Loucy (cell line): ENCODE data around the gene PICK1.

Source experiments
- H2AFZ ChIP-seq: fragments of 200-600 bp; sonication (generic); 2 replicates; pipeline ENCODE4 v1.6.0; 2016; ENCODE audit warnings: antibody characterized with exemption, mild to moderate bottlenecking, low read length, moderate library complexity
- H3F3A ChIP-seq: fragments of 200-600 bp; 2 replicates; pipeline ENCODE4 v1.6.0; 2016; ENCODE audit warnings: antibody characterized with exemption, low read depth, mild to moderate bottlenecking
- H3K27me3 ChIP-seq: fragments of 200-600 bp; sonication (generic); 2 replicates; pipeline ENCODE4 v1.6.1; 2014; ENCODE audit warnings: low read length, mild to moderate bottlenecking; ENCODE audit not compliant: insufficient read depth, poor library complexity, severe bottlenecking
- H3K36me3 ChIP-seq: fragments of 200-600 bp; sonication (generic); 2 replicates; pipeline ENCODE4 v1.6.1; 2016; ENCODE audit warnings: low read length; ENCODE audit not compliant: insufficient read depth
- H3K4me1 ChIP-seq: fragments of 200-600 bp; sonication (generic); 2 replicates; pipeline ENCODE4 v1.5.1; 2014; ENCODE audit warnings: low read length, mild to moderate bottlenecking; ENCODE audit not compliant: insufficient read depth, poor library complexity, severe bottlenecking
- H3K4me2 ChIP-seq: fragments of 200-600 bp; sonication (generic); 2 replicates; pipeline ENCODE4 v1.6.0; 2014; ENCODE audit warnings: antibody characterized with exemption, low read length, low read depth, mild to moderate bottlenecking; ENCODE audit not compliant: poor library complexity, severe bottlenecking
- H3K4me3 ChIP-seq: fragments of 200-600 bp; sonication (generic); 2 replicates; pipeline ENCODE4 v1.5.1; 2014; ENCODE audit warnings: low read length, mild to moderate bottlenecking, mixed read lengths; ENCODE audit not compliant: poor library complexity, severe bottlenecking
- H3K79me2 ChIP-seq: fragments of 200-600 bp; sonication (generic); 2 replicates; pipeline ENCODE4 v1.6.1; 2014; ENCODE audit warnings: low read length; ENCODE audit not compliant: insufficient read depth
- H3K9ac ChIP-seq: fragments of 200-600 bp; sonication (generic); 2 replicates; pipeline ENCODE4 v1.6.0; 2014; ENCODE audit warnings: mild to moderate bottlenecking, low read depth, low read length, moderate library complexity; ENCODE audit not compliant: poor library complexity, severe bottlenecking
- H3K9me2 ChIP-seq: fragments of 200-600 bp; sonication (generic); replicated peaks from 2 replicates; pipeline ENCODE4 v1.6.1; 2016; ENCODE audit warnings: low read depth, low read length, mixed read lengths
- H3K9me3 ChIP-seq: fragments of 200-600 bp; sonication (generic); 2 replicates; pipeline ENCODE4 v1.6.1; 2014; ENCODE audit warnings: mild to moderate bottlenecking, antibody characterized with exemption, low read length, low read depth; ENCODE audit not compliant: insufficient read depth
- H4K20me1 ChIP-seq: fragments of 200-600 bp; sonication (generic); 2 replicates; pipeline ENCODE4 v1.6.0; 2014; ENCODE audit warnings: antibody characterized with exemption, low read length, mild to moderate bottlenecking; ENCODE audit not compliant: insufficient read depth, poor library complexity, severe bottlenecking
- EZH2phosphoT487 ChIP-seq: fragments of 200-600 bp; IDR thresholded peaks from 2 replicates; pipeline ENCODE4 v1.6.1; 2018; ENCODE audit warnings: antibody characterized with exemption, mild to moderate bottlenecking, moderate library complexity, borderline replicate concordance
- TF ChIP-seq, protein P1 (sequence below): fragments of 200-600 bp; sonication (generic); conservative IDR thresholded peaks from 2 replicates; pipeline ENCODE4 v1.5.1; 2014; ENCODE audit warnings: mild to moderate bottlenecking, antibody characterized with exemption, low read length

Gene PICK1

DNA sequence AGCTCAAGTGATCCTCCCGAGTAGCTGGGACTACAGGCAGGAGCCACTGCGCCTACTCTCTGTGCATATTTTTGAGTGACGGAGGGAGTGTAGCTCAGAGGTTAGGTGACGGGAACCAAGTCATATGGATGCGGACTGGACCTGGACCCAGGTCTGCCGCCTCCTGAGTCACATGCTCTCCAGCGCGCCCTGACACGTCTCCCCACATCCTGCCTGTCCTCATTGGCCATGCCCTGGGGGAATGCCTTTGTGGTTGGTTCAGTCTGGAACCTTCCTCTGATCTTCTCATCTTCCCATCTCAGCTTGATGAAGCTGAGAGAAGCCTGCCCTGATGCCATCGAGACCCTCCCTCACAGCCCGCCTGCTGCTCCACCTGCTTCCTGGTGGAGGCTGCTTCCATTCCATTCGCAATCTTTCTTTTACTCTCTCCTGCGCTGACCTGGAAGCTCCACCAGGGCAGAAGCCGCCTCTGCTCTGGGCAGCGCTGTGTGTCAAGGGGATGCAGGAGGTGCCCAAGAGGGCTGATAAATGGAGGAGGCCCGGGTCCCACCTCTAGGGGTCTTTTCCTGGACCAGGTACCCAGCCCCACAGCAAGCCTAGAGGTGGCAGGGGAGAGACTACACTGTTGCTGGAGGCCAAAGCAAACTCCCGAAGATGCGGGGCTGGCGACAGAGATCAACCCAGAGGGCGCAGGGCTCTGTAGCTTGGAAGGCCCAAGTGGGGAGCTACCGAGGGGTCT is 67.2 kb downstream of the PICK1 start:
- no peak overlapping the region for H3K4me2 ChIP-seq
- H4K20me1 ChIP-seq, result no peaks in the 10 kb centered on the region
- TF ChIP-seq, protein P1, sequence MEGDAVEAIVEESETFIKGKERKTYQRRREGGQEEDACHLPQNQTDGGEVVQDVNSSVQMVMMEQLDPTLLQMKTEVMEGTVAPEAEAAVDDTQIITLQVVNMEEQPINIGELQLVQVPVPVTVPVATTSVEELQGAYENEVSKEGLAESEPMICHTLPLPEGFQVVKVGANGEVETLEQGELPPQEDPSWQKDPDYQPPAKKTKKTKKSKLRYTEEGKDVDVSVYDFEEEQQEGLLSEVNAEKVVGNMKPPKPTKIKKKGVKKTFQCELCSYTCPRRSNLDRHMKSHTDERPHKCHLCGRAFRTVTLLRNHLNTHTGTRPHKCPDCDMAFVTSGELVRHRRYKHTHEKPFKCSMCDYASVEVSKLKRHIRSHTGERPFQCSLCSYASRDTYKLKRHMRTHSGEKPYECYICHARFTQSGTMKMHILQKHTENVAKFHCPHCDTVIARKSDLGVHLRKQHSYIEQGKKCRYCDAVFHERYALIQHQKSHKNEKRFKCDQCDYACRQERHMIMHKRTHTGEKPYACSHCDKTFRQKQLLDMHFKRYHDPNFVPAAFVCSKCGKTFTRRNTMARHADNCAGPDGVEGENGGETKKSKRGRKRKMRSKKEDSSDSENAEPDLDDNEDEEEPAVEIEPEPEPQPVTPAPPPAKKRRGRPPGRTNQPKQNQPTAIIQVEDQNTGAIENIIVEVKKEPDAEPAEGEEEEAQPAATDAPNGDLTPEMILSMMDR, result no peak
- no peaks in the 10 kb centered on the region for H3K27me3 ChIP-seq
- H3K79me2 ChIP-seq, result no peaks in the 10 kb centered on the region
- no peaks in the 10 kb centered on the region for H3F3A ChIP-seq
- no peaks in the 10 kb centered on the region for H3K9me2 ChIP-seq
- H3K36me3 ChIP-seq, result peaks cover 10% of the 10 kb centered on the region; the same call in 1 of the 2 replicates
- H3K9me3 ChIP-seq, result no peaks in the 10 kb centered on the region
- H3K4me1 ChIP-seq, result no peaks in the 10 kb centered on the region
- no peak overlapping the region for H3K9ac ChIP-seq
- no peak overlapping the region for H3K4me3 ChIP-seq
- no peak overlapping the region for H2AFZ ChIP-seq

DNA sequence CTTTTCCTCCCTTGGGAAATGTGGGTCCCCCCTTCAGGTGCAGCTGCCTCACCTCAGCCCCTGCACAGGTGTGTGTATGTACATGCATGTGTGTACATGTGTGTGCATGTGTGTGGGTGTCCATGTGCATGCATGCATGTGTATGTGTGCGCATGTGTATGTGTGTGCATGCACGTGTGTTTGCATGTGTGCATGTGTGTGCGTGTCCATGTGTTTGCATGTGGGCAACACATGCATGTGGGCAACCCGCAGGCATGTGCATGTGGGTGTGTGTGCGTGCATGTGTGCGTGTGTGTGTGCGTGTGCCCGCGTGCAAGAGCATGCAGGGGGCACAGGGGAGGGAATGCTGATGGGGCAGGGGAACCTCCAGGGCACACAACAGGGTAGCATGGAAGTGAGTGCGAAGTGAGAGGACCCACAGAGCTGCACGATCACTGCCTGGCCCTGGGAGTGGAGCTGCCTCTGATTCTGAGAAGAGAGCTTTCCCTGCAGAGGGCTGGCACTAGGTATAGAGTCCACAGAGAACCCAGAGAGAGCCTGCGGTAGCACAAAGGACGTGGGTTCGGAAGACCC is 67.9 kb downstream of the PICK1 start:
- Histone ChIP-seq H4K20me1 (no peaks in the 10 kb centered on the region), H3K9ac (no peak overlapping the region), H3K4me2 (no peak overlapping the region), H3K9me3 (no peaks in the 10 kb centered on the region), H3K27me3 (no peaks in the 10 kb centered on the region), H3K79me2 (no peaks in the 10 kb centered on the region), H3K4me3 (no peak overlapping the region), H3K36me3 (peaks cover 10% of the 10 kb centered on the region; the same call in 1 of the 2 replicates), H3F3A (no peaks in the 10 kb centered on the region), H2AFZ (no peak overlapping the region), H3K4me1 (no peaks in the 10 kb centered on the region), H3K9me2 (no peaks in the 10 kb centered on the region)
- TF ChIP-seq, protein P1, result no peak
- no peak for TF ChIP-seq EZH2phosphoT487
